Measurements from ENCODE around the gene GMCL2. TPM values are rescaled to one million over a fixed set of nuclear protein-coding genes. Genes with fewer than 3 reads are reported as not detected.
"Not testable (repeated sequence)": the region's sequence is repeated elsewhere in the genome, so short reads cannot be mapped to it uniquely, and the experiment has no call there.

GMCL2 gene
- total RNA-seq, 1 donor from 2014 or later = not detected

DNA sequence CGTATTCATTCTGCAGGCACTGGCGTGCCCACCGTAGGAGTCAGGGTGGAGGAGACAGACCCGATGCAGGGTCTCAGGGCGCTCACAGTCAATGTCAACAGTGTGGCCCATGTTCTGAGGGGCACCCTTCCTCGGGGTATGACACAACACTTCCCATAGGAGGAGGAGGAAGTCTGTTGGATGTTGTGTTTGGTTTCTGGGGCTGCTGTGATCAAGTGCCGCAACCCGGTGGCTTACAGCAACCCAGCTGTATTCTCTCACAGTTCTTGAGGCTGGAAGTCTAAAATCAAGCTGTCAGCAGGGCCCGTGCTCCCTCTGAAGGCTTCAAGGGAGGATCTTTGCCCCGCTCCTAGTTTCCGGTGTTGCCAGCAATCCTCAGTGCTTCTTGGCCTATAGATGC is 11.5 kb upstream of the GMCL2 start:
- ATAC-seq (no peak), DNase-seq (no peak)
- H3K4me1 ChIP-seq = peaks cover 3% of the 10 kb centered on the region
- no peaks in the 10 kb centered on the region for H3K9me3 ChIP-seq
- intact Hi-C loops (cut with DNase I) = no loop called here
- no peak overlapping the region for H3K4me3 ChIP-seq
- no peaks in the 10 kb centered on the region for H3K36me3 ChIP-seq
- H3K27me3 ChIP-seq = peaks cover 6% of the 10 kb centered on the region
- TF ChIP-seq, protein P1, sequence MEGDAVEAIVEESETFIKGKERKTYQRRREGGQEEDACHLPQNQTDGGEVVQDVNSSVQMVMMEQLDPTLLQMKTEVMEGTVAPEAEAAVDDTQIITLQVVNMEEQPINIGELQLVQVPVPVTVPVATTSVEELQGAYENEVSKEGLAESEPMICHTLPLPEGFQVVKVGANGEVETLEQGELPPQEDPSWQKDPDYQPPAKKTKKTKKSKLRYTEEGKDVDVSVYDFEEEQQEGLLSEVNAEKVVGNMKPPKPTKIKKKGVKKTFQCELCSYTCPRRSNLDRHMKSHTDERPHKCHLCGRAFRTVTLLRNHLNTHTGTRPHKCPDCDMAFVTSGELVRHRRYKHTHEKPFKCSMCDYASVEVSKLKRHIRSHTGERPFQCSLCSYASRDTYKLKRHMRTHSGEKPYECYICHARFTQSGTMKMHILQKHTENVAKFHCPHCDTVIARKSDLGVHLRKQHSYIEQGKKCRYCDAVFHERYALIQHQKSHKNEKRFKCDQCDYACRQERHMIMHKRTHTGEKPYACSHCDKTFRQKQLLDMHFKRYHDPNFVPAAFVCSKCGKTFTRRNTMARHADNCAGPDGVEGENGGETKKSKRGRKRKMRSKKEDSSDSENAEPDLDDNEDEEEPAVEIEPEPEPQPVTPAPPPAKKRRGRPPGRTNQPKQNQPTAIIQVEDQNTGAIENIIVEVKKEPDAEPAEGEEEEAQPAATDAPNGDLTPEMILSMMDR (IDR thresholded peaks at IDR 0.05) = no peak
- no peak overlapping the region for H3K27ac ChIP-seq

DNA sequence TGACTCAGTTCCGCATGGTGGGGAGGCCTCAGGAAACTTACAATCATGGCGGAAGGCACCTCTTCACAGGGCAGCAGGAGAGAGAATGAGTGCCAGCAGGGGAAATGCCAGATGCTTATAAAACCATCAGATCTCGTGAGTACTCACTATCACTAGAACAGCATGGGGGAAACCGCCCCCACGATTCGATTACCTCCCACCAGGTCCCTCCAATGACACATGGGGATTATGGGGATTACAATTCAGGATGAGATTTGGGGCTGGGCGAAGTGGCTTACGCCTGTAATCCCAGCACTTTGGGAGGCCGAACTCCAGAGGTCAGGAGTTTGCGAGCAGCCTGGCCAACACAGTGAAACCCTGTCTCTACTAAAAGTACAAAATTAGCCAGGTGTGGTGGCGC is 11.0 kb upstream of the GMCL2 start:
- H3K27me3 ChIP-seq; H3K27ac ChIP-seq; H3K4me3 ChIP-seq; DNase-seq; H3K9me3 ChIP-seq; H3K36me3 ChIP-seq; ATAC-seq; H3K4me1 ChIP-seq; intact Hi-C loops (cut with DNase I): not testable (repeated sequence)

DNA sequence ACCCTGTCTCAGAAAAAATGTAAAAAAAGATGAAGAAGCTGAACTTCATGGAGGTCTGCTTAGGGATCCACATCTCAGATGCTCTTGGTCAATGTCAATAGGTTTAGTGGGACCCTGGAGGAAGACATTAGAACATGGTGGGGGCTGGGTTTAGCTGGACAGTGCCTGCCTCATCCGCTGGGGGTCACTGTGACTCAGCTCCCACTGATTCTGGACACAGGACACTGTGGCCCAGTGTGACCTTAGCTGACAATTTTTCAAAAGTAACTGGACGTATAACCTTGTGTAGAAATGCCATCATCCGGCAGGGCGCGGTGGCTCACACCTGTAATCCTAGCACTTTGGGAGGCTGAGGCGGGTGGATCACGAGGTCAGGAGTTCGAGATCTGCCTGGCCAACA is 9.8 kb upstream of the GMCL2 start:
- no peak overlapping the region for H3K27ac ChIP-seq
- H3K4me3 ChIP-seq = no peak overlapping the region
- H3K9me3 ChIP-seq = no peaks in the 10 kb centered on the region
- intact Hi-C loops (cut with DNase I) = no loop called here
- H3K4me1 ChIP-seq = no peaks in the 10 kb centered on the region
- ATAC-seq (peak; percentile 65), DNase-seq (no peak)
- H3K27me3 ChIP-seq = peaks cover 6% of the 10 kb centered on the region
- TF ChIP-seq, protein P1 (IDR thresholded peaks at IDR 0.05) = peak; percentile 49
- H3K36me3 ChIP-seq = no peaks in the 10 kb centered on the region

DNA sequence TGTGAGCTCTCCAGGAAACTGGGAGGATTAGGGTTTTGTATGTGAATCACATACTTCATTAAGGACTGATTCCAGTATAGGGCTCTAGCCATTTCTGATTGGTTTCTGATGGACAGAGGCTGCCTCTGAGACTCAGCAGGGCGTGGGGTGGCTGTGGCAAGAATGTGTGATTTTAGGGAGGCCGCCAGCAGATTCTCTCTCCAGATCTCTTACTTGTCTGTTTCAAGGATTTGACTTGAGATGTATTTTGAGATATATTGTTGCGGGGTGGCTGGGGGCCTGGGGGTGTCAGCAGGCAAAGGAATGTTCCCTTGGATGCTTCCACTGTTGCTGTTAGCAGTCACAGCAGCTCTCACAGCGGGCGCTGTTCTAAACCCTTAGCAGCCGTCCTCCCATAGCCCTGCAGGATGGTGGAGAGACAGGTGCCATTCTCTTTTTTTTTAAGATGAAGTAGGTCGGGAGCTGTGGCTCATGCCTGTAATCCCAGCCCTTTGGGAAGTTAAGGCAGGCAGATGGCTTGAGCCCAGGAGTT is 9.2 kb upstream of the GMCL2 start:
- Histone ChIP-seq H3K9me3 (no peaks in the 10 kb centered on the region), H3K4me3 (no peak overlapping the region), H3K4me1 (no peaks in the 10 kb centered on the region), H3K36me3 (no peaks in the 10 kb centered on the region), H3K27me3 (peaks cover 6% of the 10 kb centered on the region), H3K27ac (no peak overlapping the region)
- intact Hi-C loops (cut with DNase I) = no loop called here
- TF ChIP-seq, protein P1 (IDR thresholded peaks at IDR 0.05) = no peak
- no peak for DNase-seq
- no peak for ATAC-seq

DNA sequence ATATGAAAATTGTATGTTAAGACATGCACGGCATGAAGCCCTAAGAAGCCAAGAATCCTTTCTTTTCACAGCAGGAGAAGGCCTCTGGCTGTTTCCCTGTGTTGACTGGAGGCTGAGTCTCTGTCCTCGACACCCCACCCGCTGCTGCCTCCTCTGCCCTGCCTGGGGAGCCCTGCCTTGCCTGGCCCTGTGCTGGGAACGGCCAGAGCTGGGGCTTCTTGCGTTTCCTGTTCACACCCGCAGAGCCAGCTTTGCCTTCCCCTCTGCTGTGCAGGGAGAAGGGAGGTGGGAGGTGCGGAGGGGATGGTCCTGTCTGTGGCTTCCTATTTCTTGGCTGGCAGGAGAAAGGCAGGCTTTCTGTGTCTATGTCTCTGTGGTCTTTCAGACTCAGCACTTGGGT is 6.9 kb upstream of the GMCL2 start:
- ATAC-seq = peak; percentile 38
- H3K4me3 ChIP-seq = no peak overlapping the region
- TF ChIP-seq, protein P1 (IDR thresholded peaks at IDR 0.05) = no peak
- H3K27me3 ChIP-seq = peaks cover 6% of the 10 kb centered on the region
- no peaks in the 10 kb centered on the region for H3K36me3 ChIP-seq
- no peak for DNase-seq
- H3K4me1 ChIP-seq = no peaks in the 10 kb centered on the region
- intact Hi-C loops (cut with DNase I) = no loop called here
- H3K27ac ChIP-seq = no peak overlapping the region
- no peaks in the 10 kb centered on the region for H3K9me3 ChIP-seq

DNA sequence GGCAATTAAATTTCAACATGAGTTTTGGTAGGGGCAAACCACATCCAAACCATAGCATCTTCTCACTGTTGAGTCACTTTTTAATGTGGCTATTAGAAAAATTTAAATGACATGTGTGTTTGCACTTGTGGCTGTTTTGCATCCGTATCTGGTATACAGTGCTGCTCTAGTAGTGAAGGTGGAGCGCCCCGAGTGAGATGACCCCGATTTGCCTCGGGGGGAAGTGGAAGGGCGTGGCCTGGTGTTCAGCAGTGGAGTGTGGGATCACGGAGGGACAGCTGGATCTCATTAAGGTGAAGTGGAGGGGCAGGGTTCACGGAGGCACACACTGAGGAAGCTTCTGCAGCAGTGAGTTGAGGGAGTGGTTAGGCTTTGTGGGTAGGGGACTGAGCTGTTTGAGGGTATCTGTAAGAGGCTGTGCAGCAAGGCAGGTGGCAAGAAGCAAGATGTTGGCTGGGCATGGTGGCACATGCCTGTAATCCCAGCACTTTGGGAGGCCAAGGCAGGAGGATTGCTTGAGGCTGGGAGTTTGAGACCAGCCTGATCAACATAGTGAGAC is 6.2 kb upstream of the GMCL2 start:
- ATAC-seq (no peak), DNase-seq (no peak)
- intact Hi-C loops (cut with DNase I) = no loop called here
- H3K9me3 ChIP-seq = no peaks in the 10 kb centered on the region
- H3K36me3 ChIP-seq = no peaks in the 10 kb centered on the region
- H3K27me3 ChIP-seq = peaks cover 6% of the 10 kb centered on the region
- no peak overlapping the region for H3K4me3 ChIP-seq
- no peaks in the 10 kb centered on the region for H3K4me1 ChIP-seq
- no peak overlapping the region for H3K27ac ChIP-seq
- TF ChIP-seq, protein P1 (IDR thresholded peaks at IDR 0.05) = no peak

Measured in upper lobe of right lung (tissue), 1 donor.